Muscle of arm (tissue), 14 donors: Measurements from ENCODE around the gene RGS13. TPM values are rescaled to one million over a fixed set of nuclear protein-coding genes. Genes with fewer than 3 reads are reported as not detected.

Source experiments
- DNase-seq: peaks from one replicate; pipeline ENCODE4 v3.0.0-alpha.2; 2013
- long read RNA-seq, 11 donors: transcript quantifications; one replicate each; lab custom pipeline, GENCODE V29; 2026
- polyA plus RNA-seq, 12 donors: library from polyadenylated mRNA; unstranded; fragments of 120-200 nt; gene quantifications; one replicate each; pipeline ENCODE4 v1.2.1, GENCODE V29; 2013; ENCODE audit not compliant: insufficient read length in 12 of 12

The RGS13 gene, protein sequence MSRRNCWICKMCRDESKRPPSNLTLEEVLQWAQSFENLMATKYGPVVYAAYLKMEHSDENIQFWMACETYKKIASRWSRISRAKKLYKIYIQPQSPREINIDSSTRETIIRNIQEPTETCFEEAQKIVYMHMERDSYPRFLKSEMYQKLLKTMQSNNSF
- polyA plus RNA-seq, result 1 to 10 TPM in 2 of 12 donors, under 1 TPM in 8, not detected in 2; 0.25 to 1.4 (median 0.68) TPM
- long read RNA-seq, donor 1, result 0 reads
- long read RNA-seq, donor 2, partial matches to known transcripts, result 0 of 1 reads
- long read RNA-seq, donor 2, other reads (novel, unspliced or antisense), result 0 of 1 reads
- long read RNA-seq, donor 3, result 0 reads
- long read RNA-seq, donor 4, result 0 reads
- long read RNA-seq, donor 5, partial matches to known transcripts, result 0 of 1 reads
- long read RNA-seq, donor 5, other reads (novel, unspliced or antisense), result 0 of 1 reads
- long read RNA-seq, donor 6, result 0 reads
- long read RNA-seq, donor 7, result 0 reads
- long read RNA-seq, donor 8, result 0 reads
- long read RNA-seq, donor 9, result 0 reads
- long read RNA-seq, donor 10, result 0 reads
- long read RNA-seq, donor 11, partial matches to known transcripts, result 0 of 3 reads
- long read RNA-seq, donor 11, other reads (novel, unspliced or antisense), result 0 of 3 reads

DNA sequence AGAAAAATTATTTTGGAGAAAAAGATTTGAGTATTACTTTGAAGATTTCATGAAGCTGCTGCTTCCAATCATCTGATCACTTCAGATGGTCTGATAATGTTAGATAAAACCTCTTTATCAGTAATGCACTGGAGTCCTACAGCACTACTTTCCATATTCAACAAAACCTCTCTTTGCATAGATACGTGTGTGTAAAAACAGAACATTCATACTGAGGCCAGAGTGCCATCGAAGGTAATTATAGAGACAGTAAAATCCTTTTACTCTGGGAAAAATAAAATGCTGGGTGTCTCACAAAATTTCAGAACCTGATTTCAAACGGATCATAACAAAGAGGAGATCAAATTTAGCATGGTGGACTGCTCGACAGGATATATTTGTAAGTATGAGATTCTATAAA lies at the start of gene RGS13:
TSS of gene RGS13 (plus strand) at position 209 of the 400 bp plus-strand sequence. CDS start 8,188 bp downstream, outside the sequence.
- DNase-seq, result no peak

DNA sequence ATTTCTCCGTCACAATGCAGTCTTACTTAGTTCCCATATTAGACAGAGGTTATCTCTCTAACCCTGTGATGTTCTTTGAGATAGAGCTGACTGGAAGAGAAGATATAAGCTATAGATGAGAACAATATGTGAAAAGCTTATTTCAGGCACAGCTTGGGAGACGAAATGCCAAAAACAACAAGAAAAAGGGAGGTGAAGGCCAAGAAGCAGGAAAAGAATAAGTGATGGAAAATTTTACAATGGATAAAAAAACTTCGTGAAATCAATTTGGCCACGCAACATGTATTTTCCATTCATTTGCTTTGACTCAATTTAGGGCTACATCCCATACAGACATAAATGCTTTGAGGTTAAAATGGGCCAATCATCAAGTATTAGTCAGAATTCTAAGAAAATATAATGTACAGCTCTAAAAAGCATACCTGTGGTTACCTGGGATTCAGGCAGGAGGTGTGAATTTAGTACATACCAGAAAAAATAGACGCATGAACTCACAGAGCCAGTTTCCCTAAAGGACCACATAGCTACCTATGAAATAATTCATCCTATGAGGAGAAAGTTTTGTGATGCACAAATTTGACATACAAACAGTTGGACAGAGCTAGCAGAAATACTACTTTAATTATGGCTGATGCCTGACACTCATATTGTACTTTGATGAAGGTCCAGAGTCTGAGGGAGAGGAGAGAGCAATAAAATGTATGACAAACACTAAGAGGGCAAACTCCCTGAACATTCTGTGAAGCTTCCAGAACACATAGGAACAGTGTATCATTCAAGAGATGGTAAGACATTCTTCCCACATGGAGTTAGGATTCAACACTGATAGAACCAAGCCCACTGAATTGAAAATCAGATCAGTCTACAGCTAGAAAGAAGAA lies 48.3 kb upstream of the RGS13 start:
- no peak for DNase-seq

DNA sequence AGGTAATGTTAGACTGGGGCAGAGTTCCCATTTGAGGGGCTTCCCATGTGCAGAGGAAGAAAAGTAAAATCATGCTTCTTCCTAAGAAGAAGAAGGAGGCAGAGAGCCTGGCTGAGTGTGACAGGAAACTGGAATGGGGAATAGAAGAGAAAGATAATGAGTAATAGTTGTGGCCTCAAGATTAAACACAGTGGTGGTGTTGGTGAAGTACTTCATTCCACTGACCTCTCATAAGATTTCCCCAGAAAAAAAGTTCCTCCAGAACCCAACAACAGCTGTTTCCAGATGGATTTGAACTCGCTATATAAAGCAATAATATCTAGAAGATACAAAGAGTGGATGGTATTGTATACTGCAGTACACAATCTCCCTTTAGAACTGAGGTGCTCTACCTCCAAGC lies 47.4 kb upstream of the RGS13 start:
- DNase-seq, result no peak

DNA sequence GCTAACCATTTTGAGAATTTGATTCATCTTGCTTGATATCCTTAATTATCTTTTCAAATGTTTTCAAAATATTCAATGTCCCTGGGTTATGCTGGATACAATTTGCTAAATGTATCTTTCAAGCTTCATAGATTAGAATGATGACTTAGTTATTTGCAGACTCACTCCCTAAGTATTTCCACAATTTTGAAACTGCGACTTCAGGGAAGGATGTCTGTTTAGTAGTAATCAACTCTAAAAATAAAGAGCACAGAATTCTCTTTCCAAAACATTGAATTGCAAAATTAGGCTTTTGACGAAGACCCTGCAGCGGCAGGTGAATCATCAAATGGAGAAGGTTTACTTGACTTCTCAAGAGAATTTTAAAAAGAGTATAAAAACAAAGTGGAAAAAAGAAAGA lies 46.1 kb upstream of the RGS13 start:
- DNase-seq, result no peak

DNA sequence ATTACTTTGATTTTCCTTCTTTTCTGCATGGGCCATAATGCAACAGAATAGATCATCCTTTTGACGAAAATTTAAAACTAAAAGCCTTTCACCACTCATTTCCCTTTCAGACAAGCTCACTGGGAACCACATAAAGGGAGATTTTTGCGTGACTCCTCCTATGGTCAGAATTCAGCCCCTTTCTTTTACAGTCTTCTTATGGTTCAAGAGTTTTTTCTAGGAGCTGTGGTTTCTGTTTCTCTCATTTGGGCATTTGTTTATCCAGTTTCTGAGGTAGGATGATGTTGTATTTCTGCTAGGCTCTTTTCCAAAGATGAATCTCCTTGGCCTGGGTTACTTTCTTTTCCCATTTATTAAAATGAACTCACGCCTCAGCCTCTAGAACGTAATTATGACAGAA lies 43.4 kb upstream of the RGS13 start:
- no peak for DNase-seq

DNA sequence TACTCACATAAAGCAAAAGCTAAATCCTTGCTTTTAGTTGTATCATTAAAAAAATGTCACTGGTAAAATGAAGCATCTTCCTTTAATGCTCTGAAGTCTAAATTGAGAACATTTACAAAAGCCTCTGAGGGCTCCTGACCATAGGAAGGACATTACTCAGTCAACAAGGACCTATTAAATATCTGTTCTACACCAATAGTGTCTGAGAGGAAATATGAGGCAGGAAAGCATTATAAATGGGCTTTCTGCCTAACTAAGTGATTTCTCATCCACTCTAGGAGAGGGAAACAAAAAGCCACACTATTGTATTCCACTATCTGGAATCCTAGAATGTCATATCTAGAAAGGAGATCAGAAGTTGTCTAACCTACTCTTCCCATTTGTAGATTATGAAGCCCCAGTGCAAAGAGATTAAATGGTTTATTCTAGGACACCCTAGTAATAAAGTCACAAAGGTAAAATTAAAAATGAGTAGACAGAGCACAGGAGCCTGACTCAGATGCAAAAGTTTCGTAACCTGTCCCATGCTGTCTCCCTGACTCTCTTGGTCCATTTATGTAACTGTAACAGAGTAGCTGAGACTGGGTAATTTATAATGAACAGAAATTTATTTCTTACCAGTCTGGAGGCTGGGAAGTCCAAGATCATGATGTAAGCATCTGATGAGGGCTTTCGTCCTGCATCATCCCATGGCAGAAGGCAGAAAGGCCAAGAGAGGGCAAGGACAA lies 42.8 kb upstream of the RGS13 start:
- no peak for DNase-seq

DNA sequence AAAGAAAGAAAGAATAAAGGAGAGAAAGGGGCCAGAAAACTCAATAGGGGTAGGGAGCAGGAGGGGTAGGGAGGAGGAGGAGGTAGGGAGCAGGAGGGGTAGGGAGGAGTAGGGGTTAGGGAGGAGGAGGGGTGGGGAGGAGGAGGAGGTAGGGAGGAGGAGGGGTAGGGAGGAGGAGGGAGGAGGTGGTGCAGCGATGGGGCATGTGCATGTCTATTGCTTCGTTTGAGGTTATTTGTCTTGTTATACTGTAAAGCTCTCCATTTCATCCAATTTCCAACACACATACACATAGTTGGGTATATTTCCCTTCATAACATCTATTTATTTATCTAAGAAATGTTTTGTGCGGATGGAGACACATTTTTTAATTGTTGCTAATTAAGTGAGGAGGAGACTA lies 40.6 kb upstream of the RGS13 start:
- DNase-seq, result no peak

DNA sequence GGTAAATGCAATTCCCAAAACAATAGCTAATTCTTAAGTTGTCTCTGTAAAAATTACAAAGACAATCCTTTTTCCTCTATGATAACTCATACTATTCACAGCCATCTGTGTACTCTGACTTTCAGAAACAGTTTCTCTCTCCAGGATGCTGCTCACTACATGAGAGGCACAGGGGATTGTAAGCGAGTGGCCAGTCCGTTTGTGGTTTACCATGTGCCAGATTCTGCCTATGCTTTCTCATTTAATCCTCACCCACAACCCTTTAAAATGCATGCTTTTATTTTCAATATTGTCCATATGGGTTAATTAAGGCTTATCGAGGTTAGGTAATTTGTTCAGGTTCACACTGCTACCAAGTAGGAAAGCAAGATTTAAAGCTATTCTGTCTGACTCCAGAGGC lies 37.4 kb upstream of the RGS13 start:
- no peak for DNase-seq

DNA sequence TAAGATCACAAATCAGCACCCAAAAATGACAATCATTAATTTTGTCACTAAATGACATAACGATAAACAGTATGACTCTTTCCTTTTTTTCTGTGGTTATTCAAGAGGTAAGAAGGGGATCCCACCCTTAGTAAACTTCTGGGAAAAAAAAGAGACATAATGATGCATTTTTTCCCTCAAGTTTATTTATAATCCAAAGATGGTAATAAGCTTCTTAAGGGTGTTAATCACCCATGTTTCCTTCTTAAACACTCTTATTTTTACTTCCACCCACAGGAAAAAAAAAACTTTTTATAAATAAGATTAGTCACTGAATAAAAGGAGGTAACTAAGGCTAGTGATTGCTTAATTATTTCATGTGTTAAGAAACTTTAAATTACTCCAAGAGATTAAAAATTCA lies 35.7 kb upstream of the RGS13 start:
- DNase-seq, result no peak

DNA sequence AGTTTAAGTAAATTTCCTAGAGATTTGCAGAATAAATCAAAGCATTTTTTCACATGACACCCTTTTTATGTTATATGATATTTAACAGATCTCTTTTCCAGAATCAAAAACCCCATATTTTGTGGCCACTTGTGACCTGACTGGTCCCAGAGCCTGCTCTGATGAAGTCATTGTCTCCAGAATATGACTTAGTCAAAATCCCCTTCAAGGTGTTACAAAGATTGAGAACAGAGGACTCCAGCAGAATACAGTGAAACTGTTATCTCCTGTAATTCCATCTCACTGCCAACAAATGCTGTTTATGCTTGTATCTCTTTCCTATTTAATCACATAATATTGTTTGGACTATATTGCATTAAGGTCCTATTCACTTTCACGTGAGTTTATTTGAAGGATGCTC lies 34.8 kb upstream of the RGS13 start:
- no peak for DNase-seq

DNA sequence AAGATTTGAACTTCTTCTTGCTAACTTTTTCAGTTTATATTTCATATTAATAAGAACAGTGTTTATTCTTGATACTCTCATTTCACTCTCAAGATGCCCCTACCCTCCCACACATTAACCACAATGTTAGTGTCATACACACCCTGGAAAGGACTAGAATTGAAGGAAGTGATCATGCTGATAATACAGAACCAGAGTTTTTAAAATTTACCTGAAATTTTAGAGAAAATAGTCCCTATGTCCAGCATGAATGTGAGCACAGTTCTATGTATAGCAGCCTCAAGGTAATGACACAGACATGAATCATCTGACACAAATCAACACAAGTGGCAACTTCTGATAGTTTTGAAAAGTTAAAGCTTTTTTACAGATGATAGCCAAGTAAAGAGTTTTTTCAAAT lies 34.4 kb upstream of the RGS13 start:
- DNase-seq, result no peak

DNA sequence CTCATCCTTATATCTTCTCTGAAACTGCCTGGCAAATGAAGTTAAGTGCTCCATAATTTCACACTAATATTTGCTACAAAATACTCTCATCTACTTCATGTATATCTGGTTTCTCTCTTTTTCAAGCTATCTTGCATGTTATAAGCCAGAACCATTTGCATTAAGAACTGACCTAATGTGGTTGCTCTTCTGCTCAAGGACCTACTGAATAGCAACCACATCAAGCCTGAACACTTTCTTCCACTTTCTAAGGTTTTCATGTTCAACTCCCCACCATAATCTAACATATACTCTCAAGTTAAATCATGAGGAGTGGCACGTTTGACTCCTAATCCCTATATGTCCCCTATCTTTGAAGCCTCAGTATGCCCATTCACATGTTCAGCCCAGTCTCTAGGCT lies 33.2 kb upstream of the RGS13 start:
- DNase-seq, result no peak

DNA sequence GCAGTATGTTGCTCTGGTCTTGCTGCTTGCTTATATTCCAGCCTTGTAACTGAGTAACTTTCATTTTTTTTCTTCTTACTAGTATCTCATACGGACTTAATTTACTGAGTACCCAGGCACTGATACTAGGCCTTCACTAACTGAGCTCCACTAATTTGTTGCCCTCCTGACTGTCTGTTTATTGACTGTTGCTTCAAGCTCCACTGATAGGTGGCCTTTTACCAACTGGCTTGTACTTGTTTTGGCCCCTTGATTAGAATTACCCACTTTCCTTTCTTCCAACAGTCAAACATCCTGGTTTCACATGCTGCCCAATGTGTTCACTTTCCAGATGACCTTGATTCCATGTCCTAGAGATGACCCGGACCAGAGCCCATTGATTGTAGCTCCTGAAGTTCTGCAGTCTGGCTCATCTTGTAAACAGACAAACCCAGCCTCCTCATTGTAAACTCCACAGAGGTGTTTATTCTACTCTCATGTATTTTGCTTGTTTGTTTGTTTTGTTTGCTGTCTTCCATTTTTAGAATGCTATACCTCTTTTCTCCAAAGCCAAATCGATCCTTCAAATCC lies 32.6 kb upstream of the RGS13 start:
- DNase-seq, result no peak

DNA sequence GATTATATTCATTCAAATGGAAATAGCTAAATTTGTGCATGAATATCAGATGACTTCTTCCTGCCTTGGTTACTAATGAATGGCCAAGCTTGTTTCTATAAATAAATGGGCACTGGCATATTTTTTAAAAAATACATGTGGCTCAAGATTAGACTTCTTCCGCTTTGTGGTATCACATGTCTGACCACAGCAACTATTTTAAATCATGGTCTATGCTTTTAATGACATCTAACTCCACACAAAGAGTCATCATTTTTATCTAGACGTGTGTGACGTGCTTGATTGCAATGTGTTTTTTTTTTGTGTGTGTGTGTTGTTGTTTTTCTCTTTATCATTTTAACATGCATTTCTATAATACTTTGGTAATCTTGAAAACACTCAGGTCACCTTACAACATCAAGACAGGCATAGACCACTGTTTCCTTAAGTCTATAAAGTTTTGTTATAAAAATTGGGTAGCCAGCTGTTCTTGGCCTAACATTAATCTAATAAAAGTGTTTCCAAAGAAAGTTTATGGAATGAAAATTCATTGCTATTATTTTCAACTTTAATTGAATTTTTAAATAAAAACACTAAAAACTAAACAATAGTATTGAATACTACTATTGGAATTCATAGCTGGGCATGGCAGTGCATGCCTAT lies 30.8 kb upstream of the RGS13 start:
- no peak for DNase-seq

DNA sequence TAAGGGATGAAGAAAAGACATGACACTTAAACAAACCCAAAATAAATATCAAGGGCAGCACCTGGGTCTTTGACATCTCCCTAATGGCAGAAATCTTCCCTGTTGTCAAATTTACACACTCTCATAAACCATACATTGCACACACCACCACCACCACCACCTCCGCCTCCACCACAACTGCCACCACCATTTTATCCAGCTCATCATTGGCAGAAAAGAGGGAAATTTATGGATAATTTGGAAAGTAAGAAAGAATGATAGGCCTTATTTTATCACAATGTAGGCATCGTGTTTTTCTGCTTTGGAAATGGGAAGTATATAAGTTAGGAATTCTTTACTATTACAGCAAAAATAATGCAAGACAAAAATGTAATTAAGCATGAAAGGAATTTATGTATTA lies 27.3 kb upstream of the RGS13 start:
- DNase-seq, result no peak

DNA sequence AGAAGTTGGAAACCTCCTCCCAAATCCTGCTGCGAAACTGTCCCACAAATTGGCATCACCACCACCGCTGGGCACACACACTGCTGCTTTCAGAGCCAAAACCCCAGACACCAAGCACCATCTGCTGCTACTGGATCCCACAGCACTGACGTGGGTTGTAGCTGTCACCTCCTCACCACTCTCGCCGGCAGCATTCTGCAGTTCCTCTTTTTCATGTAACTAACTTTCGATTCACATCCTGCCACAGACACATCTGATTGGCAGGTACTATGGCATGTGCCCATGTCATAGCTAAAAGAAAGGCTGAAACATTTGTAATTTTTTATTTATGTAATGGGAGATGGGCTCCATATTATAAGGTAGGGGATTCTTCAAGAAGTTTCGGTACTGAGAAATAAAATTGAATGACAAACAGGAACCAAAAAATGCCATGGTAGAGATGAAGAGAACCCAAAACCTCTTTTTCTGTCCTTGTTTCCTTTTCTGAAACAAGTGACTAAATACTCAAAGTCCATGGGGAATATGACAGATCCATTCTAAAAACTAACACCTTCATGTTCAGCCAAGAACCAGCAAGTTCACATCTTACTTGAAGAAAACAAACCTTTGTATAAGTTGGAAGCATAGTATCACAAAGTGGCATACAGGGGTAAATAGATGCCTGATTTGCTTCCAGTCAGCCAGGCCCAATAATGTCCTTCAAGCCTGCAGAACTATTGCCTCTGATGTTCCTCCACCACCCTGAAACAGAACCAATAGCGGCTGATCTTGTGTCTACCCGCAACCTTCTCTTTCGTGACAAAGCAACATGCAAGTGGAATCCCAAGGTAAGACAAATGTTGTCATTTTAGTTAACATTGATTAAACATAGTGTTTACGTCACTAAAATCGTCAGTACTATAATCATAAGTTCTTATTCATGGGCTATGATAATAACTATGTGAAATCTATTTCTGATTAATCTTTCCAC lies 26.6 kb upstream of the RGS13 start:
- DNase-seq, result no peak

DNA sequence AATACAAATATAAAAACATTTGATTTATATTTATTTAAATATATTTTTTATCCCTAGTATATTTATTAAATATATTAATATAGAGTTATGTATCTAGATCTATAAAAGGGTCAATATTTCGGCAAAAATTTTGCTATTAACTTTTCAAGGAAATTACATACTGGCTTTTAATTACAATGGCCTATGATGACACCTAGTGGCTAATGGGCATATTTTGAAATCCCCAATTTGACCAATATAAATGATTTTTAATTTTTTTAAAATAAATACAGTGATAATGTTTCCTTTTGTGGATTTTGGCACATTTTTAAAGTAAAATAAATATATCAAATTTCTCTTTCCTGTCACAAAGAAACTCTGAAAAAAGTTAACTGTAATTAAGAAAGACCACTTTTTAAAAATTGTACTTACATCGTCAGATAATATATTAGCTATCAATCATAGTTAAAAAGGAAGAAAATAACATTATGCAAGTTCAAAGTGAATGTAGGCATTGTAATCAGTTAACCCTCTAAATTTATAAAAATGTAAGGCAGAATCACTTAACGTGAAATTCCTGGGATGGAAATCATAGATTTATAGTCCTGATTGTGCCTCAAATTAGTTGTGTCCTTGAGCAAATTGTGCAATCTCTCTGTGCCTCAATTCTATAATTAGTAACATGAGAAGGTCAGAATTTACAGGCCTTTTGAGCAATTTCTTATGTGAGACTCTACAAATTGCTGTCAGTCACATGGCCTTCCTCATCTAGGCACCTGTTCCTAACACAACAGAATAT lies 25.6 kb upstream of the RGS13 start:
- no peak for DNase-seq

DNA sequence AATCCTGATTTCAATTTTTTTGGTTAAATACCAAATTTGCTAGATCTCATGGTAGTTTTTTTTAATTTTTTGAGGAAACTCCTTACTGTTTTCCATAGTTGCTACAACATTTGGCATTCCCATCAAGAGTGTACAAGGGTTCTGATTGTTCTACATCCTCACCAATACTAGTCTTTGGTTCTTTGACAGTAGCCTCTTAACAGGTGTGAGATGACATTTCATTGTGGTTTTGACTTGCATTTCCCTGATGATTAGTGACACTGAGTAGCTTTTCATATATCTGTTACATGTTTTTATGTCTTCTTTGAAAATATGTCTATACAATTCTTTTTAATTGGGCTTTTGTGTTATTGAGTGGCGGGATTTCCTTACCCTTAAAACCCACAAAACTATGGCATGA lies 20.9 kb upstream of the RGS13 start:
- DNase-seq, result no peak

DNA sequence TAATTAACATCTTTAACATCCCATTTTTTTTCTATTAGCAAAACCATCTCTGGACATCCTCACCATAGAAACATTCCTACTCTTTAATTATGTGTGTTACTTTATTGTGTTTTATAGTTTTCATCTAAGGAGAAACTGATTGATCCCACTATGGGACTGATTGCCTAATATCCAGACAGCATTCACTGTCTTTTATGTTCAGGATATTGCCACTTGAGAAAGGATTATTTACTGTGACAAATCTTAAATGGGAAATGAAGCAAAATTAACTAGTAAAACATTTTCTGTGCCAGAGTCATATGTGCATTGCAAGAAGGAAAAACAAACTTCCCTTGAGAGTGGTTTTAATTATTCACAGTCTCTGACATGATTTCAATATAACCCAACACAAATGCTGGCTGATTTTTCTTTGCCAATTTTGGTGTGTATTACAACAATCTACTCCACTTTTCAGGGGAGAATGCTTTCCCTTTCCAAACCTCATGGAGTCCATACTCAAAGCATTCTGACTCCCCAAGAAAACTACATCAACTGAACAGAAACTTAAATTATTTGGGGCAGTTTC lies 15.8 kb upstream of the RGS13 start:
- DNase-seq, result no peak
